Liver (tissue), 9 donors: ENCODE results near the gene CCDC89. TPM values are rescaled to one million over a fixed set of nuclear protein-coding genes. Genes with fewer than 3 reads are reported as not detected.
"Not testable (repeated sequence)": the region's sequence is repeated elsewhere in the genome, so short reads cannot be mapped to it uniquely, and the experiment has no call there.

Source experiments
- DNase-seq: peaks from one replicate; pipeline ENCODE4 v3.0.0-alpha.2; 2017; ENCODE audit warnings: low spot score
- H3K27ac ChIP-seq, 2 donors: one replicate each; pipeline ENCODE4 v1.7.0; 2013; ENCODE audit warnings: inconsistent platforms in 2 of 2, low read length in 2 of 2, control low read depth in 1 of 2, low read depth in 1 of 2, mild to moderate bottlenecking in 1 of 2
- H3K27me3 ChIP-seq, 4 donors: one replicate each; pipeline versions ENCODE4 v1.6.1 to v1.7.0; 2013; ENCODE audit warnings: low read length in 3 of 4, inconsistent platforms in 1 of 4, mild to moderate bottlenecking in 1 of 4, moderate library complexity in 1 of 4; ENCODE audit not compliant: control insufficient read depth in 4 of 4, insufficient read depth in 4 of 4
- H3K36me3 ChIP-seq, 4 donors: one replicate each; pipeline versions ENCODE4 v1.6.1 to v1.7.0; 2013; ENCODE audit warnings: low read length in 3 of 4, mild to moderate bottlenecking in 3 of 4, low read depth in 1 of 4, moderate library complexity in 1 of 4; ENCODE audit not compliant: control insufficient read depth in 4 of 4, insufficient read depth in 3 of 4
- H3K4me1 ChIP-seq, 4 donors: one replicate each; pipeline versions ENCODE4 v1.6.1 to v1.7.0; 2013; ENCODE audit warnings: low read length in 3 of 4, mild to moderate bottlenecking in 3 of 4, moderate library complexity in 1 of 4; ENCODE audit not compliant: control insufficient read depth in 4 of 4, insufficient read depth in 4 of 4
- H3K4me3 ChIP-seq, 3 donors: one replicate each; pipeline versions ENCODE4 v1.6.1 to v1.7.0; 2013; ENCODE audit warnings: low read length in 3 of 3, control low read depth in 1 of 3, low read depth in 1 of 3, mild to moderate bottlenecking in 1 of 3
- H3K9ac ChIP-seq, 2 donors: one replicate each; pipeline ENCODE4 v1.7.0; 2013; ENCODE audit warnings: low read length in 2 of 2, mild to moderate bottlenecking in 2 of 2, moderate library complexity in 2 of 2, control low read depth in 1 of 2, low read depth in 1 of 2
- H3K9me3 ChIP-seq, 4 donors: one replicate each; pipeline versions ENCODE4 v1.6.1 to v1.7.0; 2013; ENCODE audit warnings: low read length in 3 of 4; ENCODE audit not compliant: control insufficient read depth in 4 of 4
- ATF3 ChIP-seq: IDR thresholded peaks from 2 replicates; pipeline ENCODE4 v1.6.1; 2016; ENCODE audit warnings: antibody characterized with exemption
- EGR1 ChIP-seq, 2 donors: IDR thresholded peaks; 2 replicates each; pipeline ENCODE4 v1.6.1; 2016 to 2018; ENCODE audit warnings: antibody characterized with exemption in 2 of 2, low read depth in 2 of 2
- FOXA1 ChIP-seq: IDR thresholded peaks from 2 replicates; pipeline ENCODE4 v1.6.1; 2016; ENCODE audit warnings: antibody characterized with exemption
- FOXA2 ChIP-seq: IDR thresholded peaks from 2 replicates; pipeline ENCODE4 v1.6.1; 2016; ENCODE audit warnings: antibody characterized with exemption
- GABPA ChIP-seq, 2 donors: IDR thresholded peaks in 1 of 2; conservative IDR thresholded peaks in 1 of 2; 2 replicates each; pipeline ENCODE4 v1.6.1; 2016; ENCODE audit warnings: antibody characterized with exemption in 2 of 2, mild to moderate bottlenecking in 1 of 2, moderate library complexity in 1 of 2
- HNF4A ChIP-seq, 2 donors: conservative IDR thresholded peaks; 2 replicates each; pipeline ENCODE4 v1.6.1; 2016; ENCODE audit warnings: antibody characterized with exemption in 2 of 2, mild to moderate bottlenecking in 2 of 2
- JUND ChIP-seq, 2 donors: IDR thresholded peaks; 2 replicates each; pipeline ENCODE4 v1.6.1; 2016; ENCODE audit warnings: antibody characterized with exemption in 2 of 2
- NR2F2 ChIP-seq: IDR thresholded peaks from 2 replicates; pipeline ENCODE4 v1.6.1; 2016; ENCODE audit warnings: antibody characterized with exemption
- RAD21 ChIP-seq, 2 donors: IDR thresholded peaks; 2 replicates each; pipeline ENCODE4 v1.6.1; 2016; ENCODE audit warnings: antibody characterized with exemption in 2 of 2, mild to moderate bottlenecking in 2 of 2
- RXRA ChIP-seq, 2 donors: IDR thresholded peaks; 2 replicates each; pipeline ENCODE4 v1.6.1; 2017 to 2018; ENCODE audit warnings: antibody characterized with exemption in 2 of 2, mild to moderate bottlenecking in 1 of 2
- SP1 ChIP-seq: IDR thresholded peaks from 2 replicates; pipeline ENCODE4 v1.6.1; 2018; ENCODE audit warnings: antibody characterized with exemption, mild to moderate bottlenecking
- TAF1 ChIP-seq: conservative IDR thresholded peaks from 2 replicates; pipeline ENCODE4 v1.6.1; 2016; ENCODE audit warnings: antibody characterized with exemption, mild to moderate bottlenecking
- ZBTB33 ChIP-seq: IDR thresholded peaks from 2 replicates; pipeline ENCODE4 v1.6.1; 2016; ENCODE audit warnings: antibody characterized with exemption
- WGBS: extraction: QIAGEN DNeasy Blood & Tissue Kit; methylation state at CpG from one replicate; pipeline ENCODE4 v1.1.7; 2013; 5-methylcytosine and 5-hydroxymethylcytosine counted together
- polyA plus RNA-seq, 2 donors: library from polyadenylated mRNA; stranded (reverse) in 1 of 2; unstranded in 1 of 2; fragments of 200-250 nt in 1 of 2; fragments of >200 nt in 1 of 2; fragmentation: Nextera tagmentation in 1 of 2; extraction: Ambion mirVana in 1 of 2; gene quantifications; one replicate each; pipeline versions ENCODE4 v1.2.1 to v1.2.3, GENCODE V29; 2013 to 2015
- total RNA-seq, 2 donors: library from RNA; depleted of rRNA; stranded (reverse); fragments of >200 nt; gene quantifications; one replicate each; pipeline ENCODE4 v1.2.3, GENCODE V29; 2014
- TF ChIP-seq, protein P1 (sequence below): fragments of 150-350 bp; IDR thresholded peaks from 2 replicates; pipeline ENCODE4 v1.5.1; 2017; ENCODE audit warnings: improper control_type of control experiment, low read depth, low read length; ENCODE audit not compliant: missing input control
- TF ChIP-seq, protein P2 (sequence below): IDR thresholded peaks from 2 replicates; pipeline ENCODE4 v1.6.1; 2016; ENCODE audit warnings: antibody characterized with exemption, mild to moderate bottlenecking
- donor health status: healthy.
- donor health status: healthy.
- donor health status: healthy.
- donor health status: healthy.
- donor health status: healthy.

Gene CCDC89
- total and polyA plus RNA-seq, 4 donors: 0.17 to 1.0 (median 0.28) TPM; not detected in 1

DNA sequence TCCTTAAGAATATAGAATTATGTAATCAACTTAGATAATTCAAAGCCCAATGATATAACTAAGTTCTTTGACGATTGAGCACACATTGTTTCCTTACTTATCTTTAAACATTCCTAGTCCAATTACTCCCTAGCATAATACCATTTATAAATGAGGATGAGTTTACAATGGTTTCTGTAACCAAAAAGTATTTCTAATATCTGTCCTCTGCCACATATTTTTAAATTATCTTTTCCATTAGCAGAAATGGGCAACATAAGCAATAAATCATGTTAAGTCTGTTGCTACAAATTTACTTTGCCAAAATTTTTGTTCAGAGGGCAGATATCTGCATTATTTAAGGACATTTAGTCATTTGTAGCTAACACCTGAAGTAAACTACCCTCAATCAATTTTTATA, 27.8 kb downstream of the CCDC89 start:
- peaks cover 1 to 32% (median 15%) of the 10 kb centered on the region in 4 donors for H3K36me3 ChIP-seq
- no peak for DNase-seq
- no peak for TF ChIP-seq NR2F2
- no peak for TF ChIP-seq JUND (IDR thresholded peaks at IDR 0.05)
- no peak for TF ChIP-seq EGR1 (IDR thresholded peaks at IDR 0.05; ENCODE audit: low read depth in 2 of 2)
- no peak overlapping the region for H3K4me3 ChIP-seq
- no peaks in the 10 kb centered on the region for H3K27me3 ChIP-seq
- H3K4me1 ChIP-seq: peaks cover 1 to 27% (median 13%) of the 10 kb centered on the region in 4 donors
- no peak overlapping the region for H3K9ac ChIP-seq
- 62% methylated on average over 1 of the region's 1 CpG for WGBS
- no peak overlapping the region for H3K27ac ChIP-seq
- H3K9me3 ChIP-seq: no peaks in the 10 kb centered on the region

- Histone ChIP-seq H3K4me1 (peaks cover 0 to 13% (median 2%) of the 10 kb centered on the region in 4 donors), H3K27ac (no peak overlapping the region), H3K27me3 (no peaks in the 10 kb centered on the region), H3K36me3 (peaks cover 1 to 38% (median 15%) of the 10 kb centered on the region in 4 donors), H3K9ac (no peak overlapping the region), H3K9me3 (no peaks in the 10 kb centered on the region), H3K4me3 (no peak overlapping the region)
- whole genome bisulfite sequencing: 95% methylated on average over 1 of the region's 1 CpG
- DNase-seq: no peak
- TF ChIP-seq TAF1: no peak
- no peak for TF ChIP-seq ATF3
- no peak for TF ChIP-seq RAD21 (IDR thresholded peaks at IDR 0.05)
- no peak for TF ChIP-seq EGR1 (IDR thresholded peaks at IDR 0.05; ENCODE audit: low read depth in 2 of 2)
- no peak for TF ChIP-seq RXRA (IDR thresholded peaks at IDR 0.05)
- TF ChIP-seq, protein P1, sequence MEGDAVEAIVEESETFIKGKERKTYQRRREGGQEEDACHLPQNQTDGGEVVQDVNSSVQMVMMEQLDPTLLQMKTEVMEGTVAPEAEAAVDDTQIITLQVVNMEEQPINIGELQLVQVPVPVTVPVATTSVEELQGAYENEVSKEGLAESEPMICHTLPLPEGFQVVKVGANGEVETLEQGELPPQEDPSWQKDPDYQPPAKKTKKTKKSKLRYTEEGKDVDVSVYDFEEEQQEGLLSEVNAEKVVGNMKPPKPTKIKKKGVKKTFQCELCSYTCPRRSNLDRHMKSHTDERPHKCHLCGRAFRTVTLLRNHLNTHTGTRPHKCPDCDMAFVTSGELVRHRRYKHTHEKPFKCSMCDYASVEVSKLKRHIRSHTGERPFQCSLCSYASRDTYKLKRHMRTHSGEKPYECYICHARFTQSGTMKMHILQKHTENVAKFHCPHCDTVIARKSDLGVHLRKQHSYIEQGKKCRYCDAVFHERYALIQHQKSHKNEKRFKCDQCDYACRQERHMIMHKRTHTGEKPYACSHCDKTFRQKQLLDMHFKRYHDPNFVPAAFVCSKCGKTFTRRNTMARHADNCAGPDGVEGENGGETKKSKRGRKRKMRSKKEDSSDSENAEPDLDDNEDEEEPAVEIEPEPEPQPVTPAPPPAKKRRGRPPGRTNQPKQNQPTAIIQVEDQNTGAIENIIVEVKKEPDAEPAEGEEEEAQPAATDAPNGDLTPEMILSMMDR: no peak
- no peak for TF ChIP-seq ZBTB33
- no peak for TF ChIP-seq GABPA (IDR thresholded peaks at IDR 0.05 in 1 of 2, conservative IDR thresholded peaks at IDR 0.05 in 1 of 2)
- TF ChIP-seq HNF4A (conservative IDR thresholded peaks at IDR 0.05): no peak
- no peak for TF ChIP-seq SP1
- no peak for TF ChIP-seq FOXA1
- TF ChIP-seq, protein P2, sequence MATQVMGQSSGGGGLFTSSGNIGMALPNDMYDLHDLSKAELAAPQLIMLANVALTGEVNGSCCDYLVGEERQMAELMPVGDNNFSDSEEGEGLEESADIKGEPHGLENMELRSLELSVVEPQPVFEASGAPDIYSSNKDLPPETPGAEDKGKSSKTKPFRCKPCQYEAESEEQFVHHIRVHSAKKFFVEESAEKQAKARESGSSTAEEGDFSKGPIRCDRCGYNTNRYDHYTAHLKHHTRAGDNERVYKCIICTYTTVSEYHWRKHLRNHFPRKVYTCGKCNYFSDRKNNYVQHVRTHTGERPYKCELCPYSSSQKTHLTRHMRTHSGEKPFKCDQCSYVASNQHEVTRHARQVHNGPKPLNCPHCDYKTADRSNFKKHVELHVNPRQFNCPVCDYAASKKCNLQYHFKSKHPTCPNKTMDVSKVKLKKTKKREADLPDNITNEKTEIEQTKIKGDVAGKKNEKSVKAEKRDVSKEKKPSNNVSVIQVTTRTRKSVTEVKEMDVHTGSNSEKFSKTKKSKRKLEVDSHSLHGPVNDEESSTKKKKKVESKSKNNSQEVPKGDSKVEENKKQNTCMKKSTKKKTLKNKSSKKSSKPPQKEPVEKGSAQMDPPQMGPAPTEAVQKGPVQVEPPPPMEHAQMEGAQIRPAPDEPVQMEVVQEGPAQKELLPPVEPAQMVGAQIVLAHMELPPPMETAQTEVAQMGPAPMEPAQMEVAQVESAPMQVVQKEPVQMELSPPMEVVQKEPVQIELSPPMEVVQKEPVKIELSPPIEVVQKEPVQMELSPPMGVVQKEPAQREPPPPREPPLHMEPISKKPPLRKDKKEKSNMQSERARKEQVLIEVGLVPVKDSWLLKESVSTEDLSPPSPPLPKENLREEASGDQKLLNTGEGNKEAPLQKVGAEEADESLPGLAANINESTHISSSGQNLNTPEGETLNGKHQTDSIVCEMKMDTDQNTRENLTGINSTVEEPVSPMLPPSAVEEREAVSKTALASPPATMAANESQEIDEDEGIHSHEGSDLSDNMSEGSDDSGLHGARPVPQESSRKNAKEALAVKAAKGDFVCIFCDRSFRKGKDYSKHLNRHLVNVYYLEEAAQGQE: no peak
- TF ChIP-seq NR2F2: no peak
- TF ChIP-seq FOXA2: no peak
Observed at GRCh38 chr11:85656777-85657176, 29.2 kb downstream of the CCDC89 start.

DNA sequence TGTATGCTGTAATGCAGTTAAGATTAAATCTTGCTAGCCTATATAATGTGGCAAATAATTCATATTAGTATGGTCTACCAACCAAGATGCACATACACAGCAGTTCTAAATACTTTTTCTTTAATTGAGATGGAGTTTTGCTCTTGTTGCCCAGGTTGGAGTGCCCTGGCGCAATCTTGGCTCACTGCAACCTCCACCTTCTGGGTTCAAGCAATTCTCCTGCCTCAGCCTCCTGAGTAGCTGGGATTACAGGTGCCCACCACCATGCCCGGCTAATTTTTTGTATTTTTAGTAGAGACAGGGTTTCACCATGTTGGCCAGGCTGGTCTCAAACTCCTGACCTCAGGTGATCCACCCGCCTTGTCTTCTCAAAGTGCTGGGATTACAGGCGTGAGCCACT, 31.7 kb downstream of the CCDC89 start:
- not testable (repeated sequence) for H3K4me1 ChIP-seq

More for the DNA sequence above, 31.7 kb downstream of the CCDC89 start:
- not testable (repeated sequence) for H3K27ac ChIP-seq, H3K9me3 ChIP-seq, H3K4me3 ChIP-seq, H3K9ac ChIP-seq, DNase-seq, H3K27me3 ChIP-seq
- H3K36me3 ChIP-seq: peaks cover 1 to 32% (median 11%) of the 10 kb centered on the region in 4 donors
- 92% methylated on average over 4 of the region's 4 CpGs for WGBS
